GM18520 (cell line): Measurements from ENCODE around the gene UMAD1.

Experiments used
- ATAC-seq: cut with Tn5 transposase; IDR thresholded peaks from one replicate; pipeline ENCODE4 v1.9.1; 2021; ENCODE audit not compliant: unreplicated experiment

Gene UMAD1

GRCh38 chr7:7918736-7919448, 278.3 kb downstream of the UMAD1 start:
- ATAC-seq = peak; percentile 29

GRCh38 chr7:7919449-7919945, 278.9 kb downstream of the UMAD1 start:
- ATAC-seq = peak; percentile 15

DNA sequence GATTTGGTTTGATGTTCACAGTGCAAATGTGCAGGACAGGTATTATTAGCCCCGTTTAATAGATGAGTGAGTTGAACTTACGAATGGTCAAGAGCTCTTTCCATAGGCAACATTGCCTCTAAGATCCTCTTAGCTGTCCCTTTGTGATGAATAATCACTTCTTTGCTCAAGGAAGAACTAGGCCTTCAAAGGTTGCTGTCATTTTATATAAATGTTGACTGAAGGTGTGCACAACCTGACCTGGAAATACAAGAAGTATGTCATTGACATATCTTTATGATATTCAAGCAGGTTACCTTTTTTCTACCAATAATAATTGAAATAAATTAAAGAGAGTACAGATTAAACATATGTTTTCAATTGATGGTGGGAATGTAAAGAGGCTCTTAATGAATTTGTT, 279.5 kb downstream of the UMAD1 start:
- ATAC-seq = no peak

DNA sequence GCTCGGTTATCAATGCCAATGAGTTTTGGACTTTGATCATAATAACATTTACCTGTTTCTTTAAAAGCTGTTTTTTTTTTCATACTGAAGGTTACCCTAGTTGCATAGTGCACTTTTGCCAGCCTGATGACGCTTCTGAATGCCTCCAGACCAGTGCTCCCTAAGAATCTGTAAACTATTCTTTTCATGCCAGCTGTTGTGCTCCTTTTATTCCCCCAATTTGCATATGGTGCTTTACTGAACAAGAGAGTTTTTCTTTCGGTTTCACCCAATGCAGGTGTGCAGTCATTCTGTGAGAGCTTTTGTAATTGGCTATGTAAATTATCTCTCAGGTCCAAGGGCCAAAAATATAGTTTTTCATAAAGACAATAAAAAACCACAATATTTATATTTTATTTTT, 279.9 kb downstream of the UMAD1 start:
- peak; percentile 87 for ATAC-seq

DNA sequence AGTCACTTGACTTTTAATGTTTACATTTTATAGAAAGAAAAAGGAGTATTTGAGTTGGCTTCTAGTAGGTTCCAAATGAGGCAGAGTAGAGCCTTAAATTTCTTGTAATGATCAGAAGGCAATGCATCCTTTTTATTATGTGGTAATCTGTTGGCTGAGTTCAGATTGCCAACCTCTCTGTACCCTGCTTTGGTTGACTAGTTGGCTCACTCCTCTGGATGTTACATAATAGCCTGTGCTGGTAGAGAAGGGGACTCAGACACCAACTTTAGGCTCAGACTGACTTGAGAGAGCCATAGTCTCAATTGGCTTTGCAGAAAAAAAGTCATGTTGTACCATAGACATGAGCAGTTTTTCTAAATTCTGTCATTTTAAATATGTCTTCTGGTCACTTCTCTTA, 281.3 kb downstream of the UMAD1 start:
- ATAC-seq = no peak

- ATAC-seq = no peak
Observed at GRCh38 chr7:7922684-7923385, 282.3 kb downstream of the UMAD1 start.

- ATAC-seq = no peak
Observed at GRCh38 chr7:7923818-7924217, 283.3 kb downstream of the UMAD1 start.

- ATAC-seq = no peak
Observed at GRCh38 chr7:7924303-7924702, 283.8 kb downstream of the UMAD1 start.
